ENCODE data around the gene SLIT3.

The SLIT3 gene

DNA sequence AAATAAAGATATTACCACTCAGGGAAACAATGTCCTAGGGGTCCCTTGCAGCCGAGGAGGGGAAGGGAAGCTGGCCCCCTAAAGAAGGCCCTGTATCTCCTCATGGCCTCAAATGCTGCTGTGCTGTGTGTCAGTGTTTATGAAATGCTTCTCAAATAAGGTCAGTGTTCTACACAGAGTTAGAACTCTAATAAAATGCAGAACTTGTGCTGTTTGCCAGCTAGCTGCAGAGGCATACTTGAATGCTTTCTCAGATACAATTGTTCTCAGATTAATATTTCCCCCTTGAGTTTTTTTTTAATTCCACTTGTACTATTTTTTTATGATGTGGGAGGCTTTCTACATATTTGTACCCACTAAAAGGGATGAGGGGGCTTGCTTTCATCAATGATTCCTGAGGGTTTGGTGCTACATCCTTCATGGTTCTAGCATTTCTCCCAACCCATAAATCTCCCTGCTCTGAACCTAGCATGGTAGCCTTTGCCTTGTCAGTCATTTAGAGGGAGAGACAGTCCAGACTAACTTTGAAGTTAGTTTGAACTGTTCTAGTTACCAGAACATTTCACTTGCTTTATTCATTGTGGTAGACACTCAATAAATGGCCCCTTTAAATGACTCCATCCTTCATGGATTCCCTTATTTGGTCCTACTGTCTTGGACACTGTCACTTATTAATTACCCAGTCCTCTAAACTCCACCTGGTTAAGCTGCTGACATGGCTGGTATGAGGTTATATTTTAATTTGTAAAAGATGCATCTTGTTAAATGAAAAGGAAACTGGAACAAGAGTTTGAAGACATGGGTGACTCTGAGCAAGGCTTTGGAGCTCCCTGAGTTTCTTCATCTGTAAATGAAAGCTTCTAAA lies 12.6 kb downstream of the SLIT3 start:
- Histone ChIP-seq H3K4me2 (no peak overlapping the region), H3K27ac (no peak overlapping the region), H3K4me3 (IDR thresholded peaks at IDR 0.05; ENCODE audit: insufficient read depth, low read depth, low read length) (no peak overlapping the region), H3K9ac (no peak overlapping the region), H3K36me3 (ENCODE audit: insufficient read depth) (no peaks in the 10 kb centered on the region), H4K20me1 (ENCODE audit: insufficient read depth) (no peaks in the 10 kb centered on the region), H3K27me3 (ENCODE audit: insufficient read depth, low read depth) (no peaks in the 10 kb centered on the region), H2AFZ (ENCODE audit: low read depth) (no peak overlapping the region), H3K79me2 (ENCODE audit: insufficient read depth, low read depth) (no peaks in the 10 kb centered on the region), H3K4me1 (ENCODE audit: low read depth, poor library complexity, severe bottlenecking) (no peaks in the 10 kb centered on the region)
- TF ChIP-seq, protein P1, sequence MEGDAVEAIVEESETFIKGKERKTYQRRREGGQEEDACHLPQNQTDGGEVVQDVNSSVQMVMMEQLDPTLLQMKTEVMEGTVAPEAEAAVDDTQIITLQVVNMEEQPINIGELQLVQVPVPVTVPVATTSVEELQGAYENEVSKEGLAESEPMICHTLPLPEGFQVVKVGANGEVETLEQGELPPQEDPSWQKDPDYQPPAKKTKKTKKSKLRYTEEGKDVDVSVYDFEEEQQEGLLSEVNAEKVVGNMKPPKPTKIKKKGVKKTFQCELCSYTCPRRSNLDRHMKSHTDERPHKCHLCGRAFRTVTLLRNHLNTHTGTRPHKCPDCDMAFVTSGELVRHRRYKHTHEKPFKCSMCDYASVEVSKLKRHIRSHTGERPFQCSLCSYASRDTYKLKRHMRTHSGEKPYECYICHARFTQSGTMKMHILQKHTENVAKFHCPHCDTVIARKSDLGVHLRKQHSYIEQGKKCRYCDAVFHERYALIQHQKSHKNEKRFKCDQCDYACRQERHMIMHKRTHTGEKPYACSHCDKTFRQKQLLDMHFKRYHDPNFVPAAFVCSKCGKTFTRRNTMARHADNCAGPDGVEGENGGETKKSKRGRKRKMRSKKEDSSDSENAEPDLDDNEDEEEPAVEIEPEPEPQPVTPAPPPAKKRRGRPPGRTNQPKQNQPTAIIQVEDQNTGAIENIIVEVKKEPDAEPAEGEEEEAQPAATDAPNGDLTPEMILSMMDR (conservative IDR thresholded peaks at IDR 0.05; ENCODE audit: low read depth, low read length) = no peak

DNA sequence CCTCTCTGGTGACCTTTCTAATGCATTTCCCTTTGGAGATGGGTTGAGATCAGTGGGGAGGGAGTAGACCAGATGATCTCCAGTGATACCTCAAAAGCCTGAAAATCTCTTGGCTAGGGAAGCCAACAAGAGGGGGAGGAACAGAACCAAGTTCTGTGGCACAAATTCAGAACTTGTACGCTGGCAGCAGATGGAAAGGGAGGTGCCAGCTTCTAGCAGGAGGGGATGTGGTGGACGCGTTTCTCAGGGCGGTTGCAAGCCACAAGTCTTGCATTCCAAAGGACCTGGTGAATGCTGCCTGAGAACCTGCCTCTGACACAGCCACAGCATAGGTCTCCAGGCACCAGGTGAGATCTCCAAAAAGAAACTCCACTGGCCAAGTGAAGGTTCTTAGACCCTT lies 13.4 kb downstream of the SLIT3 start:
- Histone ChIP-seq H3K79me2 (ENCODE audit: insufficient read depth, low read depth) (no peaks in the 10 kb centered on the region), H3K9ac (no peak overlapping the region), H3K4me1 (ENCODE audit: low read depth, poor library complexity, severe bottlenecking) (no peaks in the 10 kb centered on the region), H3K4me2 (no peak overlapping the region), H4K20me1 (ENCODE audit: insufficient read depth) (no peaks in the 10 kb centered on the region), H3K27ac (no peak overlapping the region), H3K36me3 (ENCODE audit: insufficient read depth) (no peaks in the 10 kb centered on the region), H3K27me3 (ENCODE audit: insufficient read depth, low read depth) (no peaks in the 10 kb centered on the region), H2AFZ (ENCODE audit: low read depth) (no peak overlapping the region), H3K4me3 (IDR thresholded peaks at IDR 0.05; ENCODE audit: insufficient read depth, low read depth, low read length) (no peak overlapping the region)
- TF ChIP-seq, protein P1 (conservative IDR thresholded peaks at IDR 0.05; ENCODE audit: low read depth, low read length) = no peak

DNA sequence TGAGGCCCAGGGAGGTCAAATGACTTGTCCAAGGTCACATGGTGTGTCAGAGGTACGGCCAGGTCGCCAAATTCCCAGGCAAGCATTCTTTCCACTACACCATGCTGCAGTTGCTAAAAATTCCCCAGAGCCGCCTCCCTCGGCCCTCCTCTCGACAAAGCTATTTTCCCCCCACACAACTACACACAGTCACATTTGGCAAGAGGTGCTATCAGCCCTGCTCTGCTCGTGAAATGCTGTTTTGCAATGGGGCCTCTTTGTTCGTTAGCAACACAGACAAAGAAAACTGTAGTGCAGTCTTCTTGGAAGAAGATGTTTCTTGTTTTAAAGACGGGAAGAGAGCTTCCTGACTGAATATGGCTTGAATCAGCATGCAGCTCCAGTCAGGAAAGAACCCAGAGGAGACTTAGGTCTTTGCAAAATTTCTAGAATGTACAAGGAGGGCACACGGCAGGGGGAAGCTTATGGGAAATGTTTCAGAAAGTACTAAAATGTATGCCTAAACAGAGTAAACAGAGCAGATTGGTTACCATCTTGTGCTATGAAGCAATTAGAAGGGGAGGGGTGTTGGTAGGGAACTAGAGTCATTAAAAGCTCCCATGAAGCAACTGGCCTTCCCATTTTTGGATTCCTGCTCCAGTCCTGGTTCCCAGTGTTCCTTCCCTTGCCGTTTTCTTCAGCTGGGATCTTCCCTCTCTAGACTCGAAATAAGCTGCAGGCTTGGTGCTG lies 14.2 kb downstream of the SLIT3 start:
- Histone ChIP-seq H3K4me1 (ENCODE audit: low read depth, poor library complexity, severe bottlenecking) (no peaks in the 10 kb centered on the region), H2AFZ (ENCODE audit: low read depth) (no peak overlapping the region), H4K20me1 (ENCODE audit: insufficient read depth) (no peaks in the 10 kb centered on the region), H3K4me2 (no peak overlapping the region), H3K4me3 (IDR thresholded peaks at IDR 0.05; ENCODE audit: insufficient read depth, low read depth, low read length) (no peak overlapping the region), H3K36me3 (ENCODE audit: insufficient read depth) (no peaks in the 10 kb centered on the region), H3K79me2 (ENCODE audit: insufficient read depth, low read depth) (no peaks in the 10 kb centered on the region), H3K27ac (no peak overlapping the region), H3K27me3 (ENCODE audit: insufficient read depth, low read depth) (no peaks in the 10 kb centered on the region), H3K9ac (no peak overlapping the region)
- TF ChIP-seq, protein P1 (conservative IDR thresholded peaks at IDR 0.05; ENCODE audit: low read depth, low read length) = no peak

DNA sequence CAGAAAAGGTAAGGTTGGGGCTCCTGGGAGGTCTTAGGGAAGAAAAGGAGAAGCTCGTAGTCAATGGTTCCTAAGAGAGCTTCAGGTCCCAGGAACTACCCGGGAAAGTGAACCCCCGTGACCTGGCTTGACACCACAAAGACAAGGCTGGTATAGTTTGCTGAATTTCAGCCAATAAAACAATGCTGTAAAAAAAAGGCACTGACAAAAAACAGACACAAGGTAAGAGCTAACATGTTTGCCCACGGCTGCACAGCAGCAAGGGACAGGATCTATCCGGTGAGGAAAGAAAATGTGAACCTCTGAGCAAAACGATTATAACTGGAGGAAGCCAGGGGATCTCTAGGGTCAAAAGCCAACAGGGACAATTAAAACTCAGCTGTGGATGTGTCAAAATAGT lies 17.1 kb downstream of the SLIT3 start:
- no peaks in the 10 kb centered on the region for H3K79me2 ChIP-seq (ENCODE audit: insufficient read depth, low read depth)
- TF ChIP-seq, protein P1 (conservative IDR thresholded peaks at IDR 0.05; ENCODE audit: low read depth, low read length) = no peak

More for the DNA sequence above, 17.1 kb downstream of the SLIT3 start:
- Histone ChIP-seq H3K4me2 (no peak overlapping the region), H3K27me3 (ENCODE audit: insufficient read depth, low read depth) (no peaks in the 10 kb centered on the region), H3K4me1 (ENCODE audit: low read depth, poor library complexity, severe bottlenecking) (no peaks in the 10 kb centered on the region), H3K4me3 (IDR thresholded peaks at IDR 0.05; ENCODE audit: insufficient read depth, low read depth, low read length) (no peak overlapping the region), H4K20me1 (ENCODE audit: insufficient read depth) (no peaks in the 10 kb centered on the region), H3K27ac (no peak overlapping the region), H3K36me3 (ENCODE audit: insufficient read depth) (no peaks in the 10 kb centered on the region), H3K9ac (no peak overlapping the region), H2AFZ (ENCODE audit: low read depth) (no peak overlapping the region)
